Mucosa of stomach (tissue), 1 donor: ENCODE data around the gene HPCAL1.
A peak's percentile ranks its signal among the peaks of the same experiment; 100 is the strongest.

Experiments
- H3K27me3 ChIP-seq: one replicate; pipeline ENCODE4 v1.7.0; 2013; ENCODE audit warnings: mild to moderate bottlenecking, low read length; ENCODE audit not compliant: control insufficient read depth, insufficient read depth
- H3K36me3 ChIP-seq: one replicate; pipeline ENCODE4 v1.7.0; 2013; ENCODE audit warnings: low read length; ENCODE audit not compliant: control insufficient read depth, insufficient read depth
- H3K4me1 ChIP-seq: one replicate; pipeline ENCODE4 v1.7.0; 2013; ENCODE audit warnings: mild to moderate bottlenecking, low read length; ENCODE audit not compliant: control insufficient read depth, insufficient read depth
- H3K4me3 ChIP-seq: one replicate; pipeline ENCODE4 v1.7.0; 2013; ENCODE audit warnings: low read length
- H3K9ac ChIP-seq: one replicate; pipeline ENCODE4 v1.7.0; 2013; ENCODE audit warnings: mild to moderate bottlenecking, low read length, moderate library complexity
- H3K9me3 ChIP-seq: one replicate; pipeline ENCODE4 v1.7.0; 2013; ENCODE audit warnings: mild to moderate bottlenecking, low read length, moderate library complexity; ENCODE audit not compliant: control insufficient read depth
- donor health status: Pancreatic carcinoma.

HPCAL1 gene

DNA sequence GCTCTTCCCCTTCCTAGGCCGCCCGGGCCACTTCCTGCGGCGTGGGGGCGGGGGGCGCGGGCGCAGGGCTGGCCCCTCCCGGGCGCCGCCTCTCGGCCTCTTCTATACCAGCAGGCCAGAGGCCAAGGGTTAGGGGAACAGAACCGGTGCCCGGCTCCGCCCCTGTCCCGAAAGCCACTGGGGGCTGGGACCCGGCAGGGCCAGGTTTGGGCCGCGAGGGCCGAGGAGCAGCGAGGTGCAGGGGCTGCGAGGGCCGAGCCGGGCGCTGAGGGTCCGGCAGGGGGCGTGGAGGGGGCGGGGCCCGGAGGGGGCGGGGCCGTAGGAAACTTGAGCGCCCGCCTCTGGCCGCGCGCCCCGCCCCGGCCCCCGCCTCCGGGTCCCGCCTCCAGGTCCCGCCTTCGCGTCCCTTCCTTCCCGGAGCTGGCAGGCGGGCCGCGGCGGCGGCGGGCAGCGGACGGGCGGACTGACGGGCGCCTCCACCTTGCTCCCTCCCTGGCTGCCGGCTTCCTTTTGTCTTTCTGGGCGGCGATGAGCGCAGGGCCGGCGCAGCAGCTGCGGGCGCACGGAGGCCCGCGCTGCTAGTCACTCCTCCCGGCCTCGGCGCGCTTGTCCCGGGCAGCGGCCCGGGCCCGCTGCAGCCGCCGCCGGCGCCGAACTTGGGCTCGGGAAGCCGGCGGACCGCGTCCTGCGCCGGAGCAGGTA is at the start of gene HPCAL1:
HPCAL1 (plus strand) TSS at position 426 of the 702 bp plus-strand sequence. CDS start 116,854 bp downstream, outside the sequence.
- Histone ChIP-seq H3K36me3 (no peaks in the 10 kb centered on the region), H3K4me1 (peaks cover 48% of the 10 kb centered on the region), H3K9ac (peak within 1 kb of the TSS; percentile 70), H3K9me3 (no peaks in the 10 kb centered on the region), H3K27me3 (no peaks in the 10 kb centered on the region), H3K4me3 (peak within 1 kb of the TSS; percentile 75)

DNA sequence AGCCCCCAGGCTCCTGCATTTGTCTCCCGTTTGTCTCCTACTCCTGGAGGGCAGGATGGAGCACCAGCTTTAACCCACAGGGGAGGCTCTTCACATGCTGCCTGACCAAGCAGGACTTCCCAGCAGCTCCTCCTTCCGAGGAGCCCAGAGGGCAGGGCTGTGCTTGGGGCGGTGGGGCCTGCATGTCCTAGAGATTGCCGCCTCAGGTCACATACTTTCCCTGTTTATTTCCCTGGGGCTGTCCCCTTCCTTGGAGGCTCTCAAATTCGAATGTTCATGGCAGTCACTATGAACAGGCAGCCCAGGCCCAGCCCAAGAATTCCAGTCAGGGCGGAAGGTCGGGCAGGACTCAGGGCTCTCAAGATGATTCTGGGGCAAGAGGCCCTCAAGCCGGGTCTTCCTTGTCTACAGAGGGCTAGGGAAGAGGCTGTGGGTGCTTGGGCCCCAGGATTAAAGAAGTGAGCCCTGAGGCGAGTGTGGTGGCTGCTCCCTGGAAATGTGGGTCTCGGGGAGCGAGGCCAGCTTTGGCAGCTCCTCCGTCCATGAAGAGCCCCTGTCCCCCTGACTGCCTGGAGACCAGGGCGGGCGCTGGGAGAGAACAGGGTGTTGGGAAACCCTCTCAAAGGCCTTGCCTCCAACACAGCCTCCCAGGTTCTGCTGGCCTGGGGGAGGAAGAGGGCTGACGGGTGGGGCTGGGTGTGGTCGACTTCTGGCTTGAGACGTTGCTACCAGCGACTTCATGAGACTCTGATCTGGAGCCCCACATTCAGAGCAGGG is 48.9 kb upstream of the HPCAL1 start:
- Histone ChIP-seq H3K9me3 (no peaks in the 10 kb centered on the region), H3K4me1 (no peaks in the 10 kb centered on the region), H3K4me3 (no peak overlapping the region), H3K9ac (no peak overlapping the region), H3K36me3 (no peaks in the 10 kb centered on the region), H3K27me3 (no peaks in the 10 kb centered on the region)

DNA sequence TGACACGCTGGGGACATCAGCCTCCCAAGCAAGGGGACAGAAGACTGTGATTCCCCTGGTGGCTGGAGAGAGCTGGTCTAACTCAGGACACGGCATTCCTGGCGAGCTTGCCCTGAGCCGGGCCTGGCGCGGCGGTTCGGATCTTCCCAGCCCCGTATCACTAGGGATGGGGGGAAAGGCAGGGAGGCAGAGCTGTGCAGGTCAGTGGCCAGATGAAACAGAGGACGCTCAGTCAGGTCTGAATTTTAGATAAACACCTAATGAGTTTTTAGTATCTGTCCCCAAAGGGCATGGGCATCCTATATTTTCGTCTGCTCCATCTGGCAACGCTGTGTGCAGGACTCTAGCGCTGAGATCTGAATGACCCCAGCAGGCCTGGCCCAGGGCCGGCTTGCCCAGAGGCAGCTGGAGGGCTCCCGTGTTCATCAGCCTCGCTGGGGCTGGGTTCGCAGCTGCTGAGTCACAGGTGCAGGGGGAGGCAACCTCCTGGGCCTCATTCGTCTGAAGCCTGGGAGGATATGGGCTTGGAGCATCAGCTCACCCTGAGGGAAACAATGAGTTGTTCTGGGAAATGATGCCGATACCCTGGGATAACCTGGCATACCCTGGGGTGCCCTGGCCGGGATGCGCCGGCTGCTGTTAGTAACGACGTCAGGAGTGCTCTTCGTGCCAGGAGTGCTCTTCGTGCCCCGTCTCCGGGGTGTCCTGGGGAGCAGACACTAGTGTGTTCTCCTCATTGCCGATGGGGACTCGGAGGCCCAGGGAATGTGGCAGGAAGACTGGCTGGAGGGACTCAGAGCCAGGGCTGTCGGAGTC is 48.1 kb upstream of the HPCAL1 start:
- Histone ChIP-seq H3K27me3 (no peaks in the 10 kb centered on the region), H3K4me3 (no peak overlapping the region)

DNA sequence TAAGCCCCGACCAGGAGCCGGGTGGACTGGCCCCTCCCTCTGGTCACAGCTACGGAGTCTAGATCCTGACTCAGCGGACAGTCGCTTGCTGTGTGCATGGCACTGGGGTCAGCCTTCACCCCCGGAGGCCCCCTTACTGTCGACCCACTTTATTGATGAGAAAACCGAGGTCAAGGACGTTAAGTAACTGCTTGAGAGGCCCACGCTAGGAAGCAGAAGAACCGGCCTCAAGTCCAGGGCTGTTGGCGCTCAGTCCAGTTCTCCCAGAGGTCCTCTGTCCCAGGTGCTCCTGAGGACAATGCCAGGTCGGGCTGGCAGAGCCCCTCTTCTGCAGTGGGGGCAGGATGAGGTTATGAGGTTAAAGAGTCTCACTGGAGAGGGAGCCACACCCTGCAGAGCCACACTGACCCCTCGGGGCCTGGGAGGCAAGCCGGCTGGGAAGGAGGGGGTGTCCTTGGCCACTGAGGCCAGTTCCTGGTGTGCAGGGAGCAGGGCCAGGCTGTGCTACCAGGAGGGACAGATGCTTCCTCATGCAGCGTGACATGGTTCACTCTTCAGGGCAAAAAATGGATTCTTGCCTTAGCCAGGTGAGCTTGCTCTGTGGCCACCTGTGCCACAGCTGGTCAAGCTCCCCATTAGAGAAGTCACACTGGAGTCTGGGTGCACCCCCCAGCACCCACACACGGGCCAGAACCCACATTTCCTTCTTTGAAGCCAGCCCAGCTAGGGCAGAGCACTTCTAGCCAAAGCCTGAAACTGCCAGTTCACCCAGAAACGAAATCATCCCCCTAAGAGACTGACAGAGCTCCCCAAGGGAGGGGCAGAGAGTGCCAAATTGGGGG is 47.3 kb upstream of the HPCAL1 start:
- no peaks in the 10 kb centered on the region for H3K27me3 ChIP-seq
- H3K36me3 ChIP-seq, result no peaks in the 10 kb centered on the region
- no peaks in the 10 kb centered on the region for H3K4me1 ChIP-seq
- no peak overlapping the region for H3K9ac ChIP-seq
- H3K4me3 ChIP-seq, result no peak overlapping the region
- H3K9me3 ChIP-seq, result no peaks in the 10 kb centered on the region

More for the DNA sequence above, 48.1 kb upstream of the HPCAL1 start:
- no peaks in the 10 kb centered on the region for H3K9me3 ChIP-seq
- no peaks in the 10 kb centered on the region for H3K4me1 ChIP-seq
- H3K9ac ChIP-seq, result no peak overlapping the region
- no peaks in the 10 kb centered on the region for H3K36me3 ChIP-seq

DNA sequence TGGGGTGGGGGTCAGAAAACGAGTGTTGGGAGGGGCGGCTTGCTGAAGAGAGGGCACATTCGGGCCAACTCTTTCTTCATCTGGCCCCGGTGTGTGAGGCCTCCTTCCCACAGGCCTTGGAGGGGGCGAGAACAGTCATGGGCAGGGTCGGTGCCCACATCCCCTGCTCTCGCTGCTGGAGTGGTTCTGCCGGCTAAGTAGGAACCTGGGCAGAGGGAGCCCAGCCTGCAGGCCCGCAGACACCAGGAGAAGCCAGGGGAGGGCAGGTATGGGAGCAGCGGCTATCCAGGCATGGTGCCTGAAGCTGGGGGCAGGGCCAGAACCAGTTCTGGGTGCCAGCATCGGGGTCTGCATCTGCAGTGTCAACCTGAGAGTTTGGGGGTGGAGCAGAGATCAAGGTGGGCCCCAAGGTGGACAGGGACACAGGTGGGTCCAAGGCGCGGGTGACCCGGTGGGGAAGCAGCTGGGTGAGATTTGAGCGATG is 46.6 kb upstream of the HPCAL1 start:
- no peak overlapping the region for H3K4me3 ChIP-seq
- H3K36me3 ChIP-seq, result no peaks in the 10 kb centered on the region
- H3K9ac ChIP-seq, result no peak overlapping the region
- no peaks in the 10 kb centered on the region for H3K4me1 ChIP-seq
- H3K9me3 ChIP-seq, result no peaks in the 10 kb centered on the region
- H3K27me3 ChIP-seq, result no peaks in the 10 kb centered on the region

DNA sequence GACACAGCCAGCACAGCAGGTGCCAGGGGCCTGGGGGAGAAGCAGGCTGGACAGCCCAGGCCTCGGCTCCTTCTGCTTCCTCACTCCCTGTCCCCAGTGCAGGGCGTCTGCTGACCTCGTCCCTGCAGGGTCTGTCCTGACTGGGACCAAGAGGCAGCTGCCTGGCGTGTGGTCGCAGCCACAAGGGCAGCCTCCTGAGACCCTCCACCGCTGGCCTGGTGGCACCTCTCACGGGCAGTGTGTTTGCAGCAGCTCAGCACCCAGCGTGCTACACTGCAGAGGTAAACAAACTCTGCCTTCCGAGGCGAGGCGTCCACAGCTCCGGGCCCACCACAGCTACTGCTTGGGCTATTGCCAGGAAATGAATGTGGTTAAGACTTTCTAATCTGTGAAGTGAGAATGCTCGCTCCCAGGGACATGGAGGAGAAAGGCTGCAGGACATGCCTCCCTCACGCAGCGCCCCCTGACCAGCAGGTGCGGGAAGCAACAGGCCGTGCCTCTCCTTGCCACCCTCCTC is 46.1 kb upstream of the HPCAL1 start:
- Histone ChIP-seq H3K4me3 (no peak overlapping the region), H3K4me1 (no peaks in the 10 kb centered on the region), H3K36me3 (no peaks in the 10 kb centered on the region), H3K27me3 (no peaks in the 10 kb centered on the region), H3K9me3 (no peaks in the 10 kb centered on the region), H3K9ac (no peak overlapping the region)

DNA sequence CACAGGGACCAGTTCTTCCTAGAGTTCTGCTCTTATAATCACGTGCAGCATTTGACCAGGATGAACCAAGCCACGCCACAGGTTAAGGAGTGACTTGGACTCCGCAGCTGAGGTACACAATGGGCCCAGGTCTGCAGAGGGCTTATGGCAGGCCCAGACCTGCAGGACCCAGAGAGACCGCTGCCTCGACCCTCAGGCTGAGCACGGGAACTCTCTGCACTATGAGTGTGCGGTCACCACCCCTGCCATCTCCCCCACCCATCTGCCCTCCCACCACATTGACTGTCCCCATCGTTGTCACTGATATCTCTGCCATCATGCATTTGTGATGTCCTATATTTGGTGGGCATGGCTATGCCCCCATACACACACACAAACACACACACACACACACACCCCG is 45.7 kb upstream of the HPCAL1 start:
- Histone ChIP-seq H3K9me3 (no peaks in the 10 kb centered on the region), H3K36me3 (no peaks in the 10 kb centered on the region), H3K4me3 (no peak overlapping the region), H3K4me1 (no peaks in the 10 kb centered on the region), H3K9ac (no peak overlapping the region), H3K27me3 (no peaks in the 10 kb centered on the region)

DNA sequence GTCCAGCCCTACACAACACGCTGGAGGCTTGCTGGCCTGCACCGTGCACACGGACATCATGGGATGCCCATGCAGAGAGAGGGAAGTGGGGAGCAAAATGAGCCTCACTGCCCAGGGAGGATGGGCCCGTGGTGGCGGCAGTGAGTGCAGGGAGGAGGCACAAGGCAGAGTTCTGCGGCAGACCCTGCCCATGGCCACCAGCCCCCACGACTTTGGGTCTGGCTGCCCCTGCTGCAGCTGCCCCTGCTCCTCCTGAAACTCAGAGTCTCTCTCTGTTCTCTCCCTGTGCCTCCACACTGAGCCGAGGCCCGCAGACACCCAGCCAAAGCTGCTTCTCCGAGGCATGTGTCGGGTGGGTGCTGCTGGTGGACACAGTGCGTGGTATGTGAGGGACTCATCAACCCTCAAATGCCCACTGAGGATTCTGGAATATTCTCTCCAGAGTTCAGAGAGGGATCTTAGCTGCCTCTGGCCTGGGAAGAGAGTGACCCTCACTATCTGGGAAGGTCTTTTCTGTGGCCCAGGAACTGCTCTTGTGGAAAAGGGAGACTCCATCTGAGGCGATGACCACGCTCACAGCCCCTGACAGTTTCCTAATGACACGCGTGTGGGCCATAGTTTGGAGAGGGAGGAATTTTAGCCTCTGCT is 45.1 kb upstream of the HPCAL1 start:
- no peaks in the 10 kb centered on the region for H3K27me3 ChIP-seq
- H3K9ac ChIP-seq, result no peak overlapping the region
- no peaks in the 10 kb centered on the region for H3K4me1 ChIP-seq
- H3K36me3 ChIP-seq, result no peaks in the 10 kb centered on the region
- H3K9me3 ChIP-seq, result no peaks in the 10 kb centered on the region
- H3K4me3 ChIP-seq, result no peak overlapping the region

DNA sequence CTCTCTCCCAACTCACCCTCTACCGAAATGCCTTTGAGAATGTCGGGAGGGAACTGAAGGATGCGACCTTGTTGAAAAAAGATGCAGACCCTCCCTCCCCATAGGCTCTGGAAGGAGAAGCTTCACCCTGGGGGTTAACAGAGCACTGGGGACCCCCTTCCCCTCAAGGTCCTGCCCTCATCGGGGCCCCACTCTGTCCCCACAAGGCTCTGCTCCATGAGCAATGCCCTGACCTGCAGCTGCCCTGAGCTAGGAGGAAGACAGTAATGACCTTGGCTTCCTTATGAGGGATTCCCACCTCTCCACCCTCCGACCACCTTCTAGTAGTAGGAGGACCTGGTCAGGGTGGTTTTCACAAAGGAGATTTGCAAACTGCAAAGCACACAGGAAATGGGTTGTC is 44.4 kb upstream of the HPCAL1 start:
- Histone ChIP-seq H3K9ac (no peak overlapping the region), H3K4me3 (no peak overlapping the region), H3K27me3 (no peaks in the 10 kb centered on the region), H3K4me1 (no peaks in the 10 kb centered on the region), H3K36me3 (no peaks in the 10 kb centered on the region), H3K9me3 (no peaks in the 10 kb centered on the region)

DNA sequence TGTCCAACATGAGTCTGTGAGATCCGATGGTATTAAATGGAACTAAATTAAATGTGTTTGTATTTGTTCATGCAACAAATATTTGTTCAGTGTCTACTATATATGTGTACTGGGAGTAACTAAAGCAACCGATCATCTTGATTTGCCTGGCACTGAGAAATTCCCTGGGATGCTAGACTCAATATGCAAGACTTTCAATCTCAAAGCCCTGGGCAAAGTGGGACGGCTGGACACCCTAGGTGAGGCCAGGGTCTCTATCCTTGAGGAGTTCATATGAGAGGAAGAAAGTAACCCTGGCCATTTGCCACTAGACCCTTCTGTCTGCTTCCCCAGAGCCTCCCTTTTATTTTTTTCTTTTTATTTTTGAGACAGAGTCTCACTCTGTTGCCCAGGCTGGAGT is 44.0 kb upstream of the HPCAL1 start:
- Histone ChIP-seq H3K9ac (no peak overlapping the region), H3K9me3 (no peaks in the 10 kb centered on the region), H3K27me3 (no peaks in the 10 kb centered on the region), H3K4me3 (no peak overlapping the region), H3K4me1 (no peaks in the 10 kb centered on the region), H3K36me3 (no peaks in the 10 kb centered on the region)

DNA sequence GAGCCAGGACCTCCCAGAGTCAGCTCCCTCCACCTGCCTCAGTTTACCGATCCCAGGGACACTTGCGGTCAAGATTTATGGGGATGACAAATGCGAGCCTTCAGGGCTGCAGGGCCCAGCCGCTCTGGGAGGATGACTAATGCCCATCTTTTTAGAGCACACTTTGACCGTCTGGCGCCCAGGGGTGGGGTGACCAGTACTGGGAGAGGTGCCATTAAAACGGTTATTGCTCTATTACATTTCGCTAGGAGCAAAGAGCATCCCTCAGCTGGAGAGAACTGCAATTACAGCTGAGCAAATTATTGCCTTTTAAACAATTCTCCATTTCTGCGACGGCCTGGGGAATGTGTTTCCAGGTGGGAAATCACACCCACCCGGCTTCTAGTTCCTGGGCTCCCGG is 42.6 kb upstream of the HPCAL1 start:
- Histone ChIP-seq H3K4me3 (no peak overlapping the region), H3K27me3 (no peaks in the 10 kb centered on the region), H3K9me3 (no peaks in the 10 kb centered on the region), H3K4me1 (no peaks in the 10 kb centered on the region), H3K36me3 (no peaks in the 10 kb centered on the region), H3K9ac (no peak overlapping the region)
